IMR-90 (cell line): ENCODE results near the gene PCED1B. TPM values are rescaled to one million over a fixed set of nuclear protein-coding genes. Genes with fewer than 3 reads are reported as not detected.
"Not testable (repeated sequence)": the region's sequence is repeated elsewhere in the genome, so short reads cannot be mapped to it uniquely, and the experiment has no call there.

Experiments used
- ATAC-seq: fragments of 200-7000 bp; cut with Tn5 transposase; 2 replicates; pipeline ENCODE4 v1.9.1; 2020; ENCODE audit warnings: low read depth, mild to moderate bottlenecking, moderate library complexity
- BruUV-seq: library from RNA; stranded (reverse); fragments of 400-500 nt; replicated peaks from 2 replicates; lab custom pipeline; 2021; lab: Mats Ljungman, UMichigan
- CTCF ChIA-PET: fragments of 300-600 bp; formaldehyde crosslinking; extraction: SDS; loops from one replicate; lab custom pipeline; 2021; ENCODE audit warnings: antibody characterized with exemption; lab: Yijun Ruan, JAX
- POLR2A ChIA-PET: fragments of 300-600 bp; sonication (Branson Sonifier 250); formaldehyde crosslinking; loops from one replicate; lab custom pipeline; 2022; ENCODE audit warnings: antibody characterized with exemption; ENCODE audit not compliant: unreplicated experiment; lab: Charles Lee
- DNase-seq: peaks from one replicate; pipeline ENCODE4 v3.0.0; 2013
- H2AFZ ChIP-seq: replicated peaks from 2 replicates; pipeline ENCODE3; 2013; ENCODE audit warnings: low read length, mild to moderate bottlenecking; ENCODE audit not compliant: poor library complexity
- H2AK5ac ChIP-seq: 2 replicates; pipeline ENCODE4 v1.6.1; 2013; ENCODE audit warnings: low read depth, low read length, inconsistent platforms
- H2AK9ac ChIP-seq: replicated peaks from 2 replicates; pipeline ENCODE3; 2013; ENCODE audit warnings: mild to moderate bottlenecking, low read depth, low read length, moderate library complexity; ENCODE audit not compliant: poor library complexity
- H2BK120ac ChIP-seq: 2 replicates; pipeline ENCODE4 v1.6.1; 2013; ENCODE audit warnings: low read depth, low read length, inconsistent platforms
- H2BK15ac ChIP-seq: 3 replicates; pipeline ENCODE4 v1.6.1; 2013; ENCODE audit warnings: low read depth, low read length, inconsistent platforms
- H2BK20ac ChIP-seq: 2 replicates; pipeline ENCODE4 v1.6.1; 2013; ENCODE audit warnings: low read depth, mild to moderate bottlenecking, inconsistent platforms, low read length, moderate library complexity
- H2BK5ac ChIP-seq: 2 replicates; pipeline ENCODE4 v1.6.1; 2013; ENCODE audit warnings: mild to moderate bottlenecking, low read depth, low read length, inconsistent platforms; ENCODE audit not compliant: poor library complexity, severe bottlenecking
- H3K14ac ChIP-seq: replicated peaks from 2 replicates; pipeline ENCODE4 v1.6.1; 2013; ENCODE audit warnings: low read depth, low read length, inconsistent platforms
- H3K18ac ChIP-seq: 2 replicates; pipeline ENCODE4 v1.6.1; 2013; ENCODE audit warnings: low read depth, low read length, control low read depth
- H3K23ac ChIP-seq: 2 replicates; pipeline ENCODE4 v1.6.1; 2013; ENCODE audit warnings: low read depth, low read length, inconsistent platforms
- H3K27ac ChIP-seq: 2 replicates; pipeline ENCODE4 v1.5.1; 2013; ENCODE audit warnings: mild to moderate bottlenecking, control low read depth, low read length; ENCODE audit not compliant: insufficient read depth
- H3K27me3 ChIP-seq: 2 replicates; pipeline ENCODE4 v1.6.1; 2013; ENCODE audit warnings: low read length; ENCODE audit not compliant: control insufficient read depth, insufficient read depth
- H3K36me3 ChIP-seq: 2 replicates; pipeline ENCODE4 v1.6.1; 2013; ENCODE audit warnings: low read length, mixed read lengths; ENCODE audit not compliant: control insufficient read depth, insufficient read depth
- H3K4ac ChIP-seq: 2 replicates; pipeline ENCODE4 v1.6.1; 2013; ENCODE audit warnings: low read depth, low read length, inconsistent platforms
- H3K4me1 ChIP-seq: 2 replicates; pipeline ENCODE4 v1.6.1; 2013; ENCODE audit warnings: low read length, mixed read lengths; ENCODE audit not compliant: control insufficient read depth, insufficient read depth
- H3K4me2 ChIP-seq: 2 replicates; pipeline ENCODE4 v1.6.1; 2013; ENCODE audit warnings: low read depth, mild to moderate bottlenecking, control low read depth, low read length, moderate library complexity
- H3K4me3 ChIP-seq: 2 replicates; pipeline ENCODE4 v1.5.1; 2013; ENCODE audit warnings: low read depth, mild to moderate bottlenecking, control low read depth, low read length, moderate library complexity; ENCODE audit not compliant: insufficient read depth
- H3K56ac ChIP-seq: 2 replicates; pipeline ENCODE4 v1.6.1; 2013; ENCODE audit warnings: low read length, inconsistent platforms; ENCODE audit not compliant: insufficient read depth; ENCODE audit errors: extremely low read depth
- H3K79me1 ChIP-seq, 2 experiments: 2 replicates each; pipeline ENCODE4 v1.6.1; 2013; ENCODE audit warnings: low read length in 2 of 2, inconsistent platforms in 1 of 2, low read depth in 1 of 2
- H3K9ac ChIP-seq: 2 replicates; pipeline ENCODE4 v1.6.1; 2013; ENCODE audit warnings: low read depth, low read length, control low read depth
- H3K9me1 ChIP-seq: 2 replicates; pipeline ENCODE4 v1.6.1; 2013; ENCODE audit warnings: low read length, inconsistent platforms; ENCODE audit not compliant: insufficient read depth
- H3K9me3 ChIP-seq: 2 replicates; pipeline ENCODE4 v1.6.1; 2013; ENCODE audit warnings: low read length; ENCODE audit not compliant: control insufficient read depth, insufficient read depth
- H4K20me1 ChIP-seq: 2 replicates; pipeline ENCODE4 v1.6.1; 2013; ENCODE audit warnings: low read length, inconsistent platforms; ENCODE audit not compliant: insufficient read depth
- H4K5ac ChIP-seq: 2 replicates; pipeline ENCODE4 v1.6.1; 2013; ENCODE audit warnings: mild to moderate bottlenecking, low read depth, low read length, control low read depth
- H4K8ac ChIP-seq, 2 experiments: 2 replicates each; pipeline ENCODE4 v1.6.1; 2013; ENCODE audit warnings: low read depth in 2 of 2, low read length in 2 of 2, control low read depth in 1 of 2, inconsistent platforms in 1 of 2
- H4K91ac ChIP-seq: 2 replicates; pipeline ENCODE4 v1.6.1; 2013; ENCODE audit warnings: low read depth, low read length, inconsistent platforms; ENCODE audit not compliant: insufficient read depth
- WGBS, 2 experiments: methylation state at CpG; one replicate each; pipeline versions ENCODE4 v1.1.5 to v1.1.7; 2013; ENCODE audit warnings: missing lambda C conversion rate in 2 of 2; ENCODE audit not compliant: insufficient read length in 1 of 2; ENCODE audit errors: extremely low coverage in 2 of 2; 5-methylcytosine and 5-hydroxymethylcytosine counted together
- dilution Hi-C: fragments of 300-500 bp; cut with HindIII; formaldehyde crosslinking; loops from one replicate; pipeline ENCODE4 v1.14.3; 2018; ENCODE audit warnings: low sequenced_read_pairs; ENCODE audit not compliant: unreplicated experiment
- in situ Hi-C: fragments of 300-500 bp; cut with MboI; formaldehyde crosslinking; loops from 3 replicates; pipeline ENCODE4 v1.14.3; 2019; ENCODE audit warnings: low sequenced_read_pairs, inconsistent platforms, mixed read lengths
- intact Hi-C: fragments of 100-400 bp; cut with micrococcal nuclease; formaldehyde crosslinking; loops from 2 replicates; pipeline ENCODE4 v1.10.0; 2022
- polyA plus RNA-seq, 3 experiments: library from polyadenylated mRNA; depleted of rRNA; stranded (reverse); fragments of >200 nt; gene quantifications; 2 replicates each; pipeline ENCODE4 v1.2.3, GENCODE V29; 2012; ENCODE audit warnings: low replicate concordance in 1 of 3
- total RNA-seq: library from RNA; depleted of rRNA; stranded (reverse); fragments of >200 nt; gene quantifications from 2 replicates; pipeline ENCODE4 v1.2.3, GENCODE V29; 2012

PCED1B gene
- total and polyA plus RNA-seq, 2 of the 4 experiments (the other 2 are of a cell fraction), result 0.36 to 2.6 TPM

GRCh38 chr12:47058640-47059039, 20.8 kb upstream of the PCED1B start:
- H3K9ac ChIP-seq, H3K56ac ChIP-seq, H4K5ac ChIP-seq, H3K79me1 ChIP-seq, in situ Hi-C loops, H3K9me3 ChIP-seq, H4K91ac ChIP-seq, CTCF ChIA-PET, H3K4me3 ChIP-seq, H3K4me1 ChIP-seq, ATAC-seq, H3K27ac ChIP-seq, H3K14ac ChIP-seq, H2AK5ac ChIP-seq, H4K20me1 ChIP-seq, H4K8ac ChIP-seq, H3K4ac ChIP-seq, H3K23ac ChIP-seq, DNase-seq, POLR2A ChIA-PET, BruUV-seq, H2AFZ ChIP-seq, dilution Hi-C loops, H2AK9ac ChIP-seq, H3K27me3 ChIP-seq, H3K36me3 ChIP-seq, H3K18ac ChIP-seq, H2BK5ac ChIP-seq, H3K4me2 ChIP-seq, H2BK15ac ChIP-seq, H3K9me1 ChIP-seq, H2BK20ac ChIP-seq, intact Hi-C loops, H2BK120ac ChIP-seq: not testable (repeated sequence)
- WGBS, 2 experiments, result no CpG with 5 or more reads among the region's 2 CpGs
